HepG2 (cell line): ENCODE data around the gene TERB2. TPM values are rescaled to one million over a fixed set of nuclear protein-coding genes. Genes with fewer than 3 reads are reported as not detected.

ENCODE experiments used
- ATAC-seq: fragments of 200-7000 bp; cut with Tn5 transposase; 3 replicates; pipeline ENCODE4 v1.9.1; 2020; ENCODE audit warnings: mild to moderate bottlenecking, moderate library complexity
- BruUV-seq: library from RNA; stranded (reverse); fragments of 400-500 nt; replicated peaks from 2 replicates; lab custom pipeline; 2021; lab: Mats Ljungman, UMichigan
- CTCF ChIA-PET: fragments of 300-600 bp; formaldehyde crosslinking; extraction: SDS; loops from one replicate; lab custom pipeline; 2021; ENCODE audit warnings: low total read pairs, inconsistent platforms, low intra/inter-chr PET ratio; lab: Yijun Ruan, JAX
- POLR2A ChIA-PET: fragments of 350-600 bp; sonication (Branson Sonifier 250); formaldehyde crosslinking; loops from one replicate; lab custom pipeline; 2020; ENCODE audit warnings: antibody characterized with exemption, inconsistent platforms; lab: Yijun Ruan, JAX
- DNase-seq: peaks from one replicate; pipeline ENCODE4 v3.0.0-alpha.2; 2015; ENCODE audit warnings: low spot score
- FAIRE-seq: peaks from 3 replicates; lab custom pipeline; 2011; peaks lifted over from hg19 to GRCh38; lab: Jason Lieb, UNC
- H2AFZ ChIP-seq: one replicate; pipeline ENCODE4 v1.6.1; 2011; ENCODE audit warnings: low read length, inconsistent platforms
- H3K27ac ChIP-seq: fragments of 300-600 bp; 3 replicates; pipeline ENCODE4 v1.8.0; 2011; ENCODE audit warnings: mixed run types, mild to moderate bottlenecking, mixed read lengths, low read length, inconsistent platforms; ENCODE audit not compliant: insufficient read depth; ENCODE audit errors: extremely low read length
- H3K27me3 ChIP-seq, 2 experiments: fragments of 200-600 bp in 1 of 2; 2 replicates in 1 of 2; 3 replicates in 1 of 2; pipeline versions ENCODE4 v1.6.0 to v1.8.0; 2011; ENCODE audit warnings: low read length in 2 of 2, mild to moderate bottlenecking in 2 of 2, moderate library complexity in 2 of 2, inconsistent platforms in 1 of 2; ENCODE audit not compliant: insufficient read depth in 2 of 2, control insufficient read depth in 1 of 2
- H3K36me3 ChIP-seq, 2 experiments: fragments of 200-600 bp in 1 of 2; replicated peaks in 1 of 2; 2 replicates in 1 of 2; 3 replicates in 1 of 2; pipeline versions ENCODE4 v1.5.1 to v1.8.0; 2011; ENCODE audit warnings: low read length in 2 of 2, inconsistent platforms in 1 of 2; ENCODE audit not compliant: insufficient read depth in 2 of 2, control insufficient read depth in 1 of 2
- H3K4me1 ChIP-seq: 2 replicates; pipeline ENCODE4 v1.5.1; 2012; ENCODE audit warnings: low read length, inconsistent platforms; ENCODE audit not compliant: insufficient read depth
- H3K4me2 ChIP-seq: 2 replicates; pipeline ENCODE4 v1.6.0; 2011; ENCODE audit warnings: low read depth, low read length, inconsistent platforms
- H3K4me3 ChIP-seq, 3 experiments: fragments of 200-600 bp in 1 of 3; sonication (generic), shearing (Covaris generic) in 1 of 3; replicated peaks in 1 of 3; 2 replicates each; pipeline ENCODE4 v1.5.1; 2011 to 2016; ENCODE audit warnings: low read length in 3 of 3, inconsistent platforms in 2 of 3, low read depth in 2 of 3, mild to moderate bottlenecking in 2 of 3, control low read depth in 1 of 3, mixed read lengths in 1 of 3; ENCODE audit not compliant: insufficient read depth in 1 of 3
- H3K79me2 ChIP-seq: one replicate; pipeline ENCODE4 v1.6.1; 2011; ENCODE audit warnings: low read length, inconsistent platforms; ENCODE audit not compliant: insufficient read depth
- H3K9ac ChIP-seq: 2 replicates; pipeline ENCODE4 v1.6.0; 2011; ENCODE audit warnings: mild to moderate bottlenecking, low read depth, low read length, inconsistent platforms; ENCODE audit not compliant: insufficient read depth
- H3K9me3 ChIP-seq: 2 replicates; pipeline ENCODE4 v1.5.1; 2012; ENCODE audit warnings: mild to moderate bottlenecking, low read length
- H4K20me1 ChIP-seq: 2 replicates; pipeline ENCODE4 v1.6.0; 2011; ENCODE audit warnings: inconsistent platforms, mild to moderate bottlenecking, low read length, moderate library complexity; ENCODE audit not compliant: insufficient read depth
- IRX3 ChIP-seq: sonication (generic); formaldehyde crosslinking; IDR thresholded peaks from 2 replicates; pipeline ENCODE4 v1.8.1; 2023; ENCODE audit warnings: mild to moderate bottlenecking, low read depth, missing genetic modification reagents, borderline replicate concordance
- KDM6A ChIP-seq: IDR thresholded peaks from 2 replicates; pipeline ENCODE4 v1.6.1; 2016; ENCODE audit warnings: low read depth
- LRRFIP1 ChIP-seq: sonication (generic); formaldehyde crosslinking; conservative IDR thresholded peaks from 2 replicates; pipeline ENCODE4 v1.4.0; 2020; ENCODE audit warnings: missing genetic modification reagents
- MBNL3 ChIP-seq: fragments of 250-450 bp; sonication (Bioruptor Pico); conservative IDR thresholded peaks from 2 replicates; pipeline ENCODE4 v1.8.0; 2022; ENCODE audit warnings: mild to moderate bottlenecking, inconsistent platforms
- NFATC3 ChIP-seq: sonication (generic); formaldehyde crosslinking; IDR thresholded peaks from 2 replicates; pipeline ENCODE4 v1.5.1; 2020; ENCODE audit warnings: mild to moderate bottlenecking, missing genetic modification reagents
- NRL ChIP-seq: sonication (generic); formaldehyde crosslinking; IDR thresholded peaks from 2 replicates; pipeline ENCODE4 v1.5.0; 2020; ENCODE audit warnings: missing genetic modification reagents, mild to moderate bottlenecking, moderate library complexity, borderline replicate concordance
- ONECUT2 ChIP-seq: sonication (generic); formaldehyde crosslinking; IDR thresholded peaks from 2 replicates; pipeline ENCODE4 v1.4.0; 2020; ENCODE audit warnings: missing genetic modification reagents
- PAF1 ChIP-seq: IDR thresholded peaks from 2 replicates; pipeline ENCODE4 v1.6.1; 2016; ENCODE audit warnings: missing genetic modification reagents, missing compliant biosample characterization
- RFX3 ChIP-seq: IDR thresholded peaks from 2 replicates; pipeline ENCODE4 v1.6.1; 2016; ENCODE audit warnings: missing biosample characterization, missing genetic modification reagents
- SCMH1 ChIP-seq: sonication (generic); formaldehyde crosslinking; IDR thresholded peaks from 2 replicates; pipeline ENCODE4 v1.9.0; 2021; ENCODE audit warnings: missing genetic modification reagents, mild to moderate bottlenecking, borderline replicate concordance
- SIN3A ChIP-seq: IDR thresholded peaks from 2 replicates; pipeline ENCODE4 v1.6.1; 2011; ENCODE audit warnings: low read depth, mild to moderate bottlenecking, control low read depth, low read length, borderline replicate concordance
- SMARCE1 ChIP-seq: fragments of 450-650 bp; IDR thresholded peaks from 2 replicates; pipeline ENCODE4 v1.6.1; 2017; ENCODE audit warnings: borderline replicate concordance
- SP4 ChIP-seq: sonication (generic); formaldehyde crosslinking; IDR thresholded peaks from 2 replicates; pipeline ENCODE4 v1.8.1; 2023; ENCODE audit warnings: mild to moderate bottlenecking, missing genetic modification reagents
- STAT5B ChIP-seq: sonication (generic); formaldehyde crosslinking; IDR thresholded peaks from 2 replicates; pipeline ENCODE4 v1.4.0; 2020; ENCODE audit warnings: missing genetic modification reagents
- ZBTB42 ChIP-seq: sonication (generic); formaldehyde crosslinking; IDR thresholded peaks from 2 replicates; pipeline ENCODE4 v1.5.0; 2020; ENCODE audit warnings: mild to moderate bottlenecking, missing genetic modification reagents
- ZNF10 ChIP-seq: sonication (generic); formaldehyde crosslinking; IDR thresholded peaks from 2 replicates; pipeline ENCODE4 v1.4.0; 2020; ENCODE audit warnings: mild to moderate bottlenecking, low read depth, missing genetic modification reagents, borderline replicate concordance
- ZNF230 ChIP-seq: sonication (generic); formaldehyde crosslinking; IDR thresholded peaks from 2 replicates; pipeline ENCODE4 v1.4.0; 2020; ENCODE audit warnings: mild to moderate bottlenecking, missing genetic modification reagents
- WGBS: methylation state at CpG from one replicate; pipeline ENCODE4 v1.1.6; 2017; ENCODE audit warnings: low lambda C conversion rate; 5-methylcytosine and 5-hydroxymethylcytosine counted together
- in situ Hi-C: cut with HindIII; loops from 2 replicates; pipeline ENCODE4 v1.10.0; 2017; ENCODE audit warnings: low pct_unique_long_range_greater_than_20kb; ENCODE audit not compliant: extremely low pct_ligation_motif_present
- intact Hi-C: fragments of 100-400 bp; cut with micrococcal nuclease; formaldehyde crosslinking; loops from one replicate; pipeline ENCODE4 v1.10.0; 2022; ENCODE audit not compliant: unreplicated experiment
- polyA plus RNA-seq, 8 experiments: library from polyadenylated mRNA; depleted of rRNA in 3 of 8; stranded (reverse) in 7 of 8; unstranded in 1 of 8; fragments of >200 nt; fragmentation: Illumina TruSeq in 4 of 8; extraction: Trizol in 4 of 8; gene quantifications; 2 replicates each; pipeline versions ENCODE4 v1.2.1 to v1.2.3, GENCODE V29; 2011 to 2016; ENCODE audit warnings: low read depth in 4 of 8, missing spikeins in 1 of 8, mixed read lengths in 1 of 8; ENCODE audit not compliant: insufficient read depth in 1 of 8
- total RNA-seq, 5 experiments: library from RNA; depleted of rRNA; stranded (reverse); fragments of >200 nt; fragmentation: Illumina TruSeq; extraction: Trizol; gene quantifications; 2 replicates each; pipeline ENCODE4 v1.2.3, GENCODE V29; 2016; ENCODE audit warnings: low read depth in 1 of 5
- TF ChIP-seq, protein P1 (sequence below): sonication (generic); formaldehyde crosslinking; IDR thresholded peaks from 2 replicates; pipeline ENCODE4 v1.5.0; 2020; ENCODE audit warnings: missing genetic modification reagents
- TF ChIP-seq, protein P2 (sequence below): sonication (generic); formaldehyde crosslinking; IDR thresholded peaks from 2 replicates; pipeline ENCODE4 v1.5.1; 2020; ENCODE audit warnings: mild to moderate bottlenecking, missing genetic modification reagents, borderline replicate concordance

TERB2 gene
- total and polyA plus RNA-seq, 2 of the 13 experiments (the other 11 are each of a cell fraction or from before 2014, with no cell fraction given) = not detected

DNA sequence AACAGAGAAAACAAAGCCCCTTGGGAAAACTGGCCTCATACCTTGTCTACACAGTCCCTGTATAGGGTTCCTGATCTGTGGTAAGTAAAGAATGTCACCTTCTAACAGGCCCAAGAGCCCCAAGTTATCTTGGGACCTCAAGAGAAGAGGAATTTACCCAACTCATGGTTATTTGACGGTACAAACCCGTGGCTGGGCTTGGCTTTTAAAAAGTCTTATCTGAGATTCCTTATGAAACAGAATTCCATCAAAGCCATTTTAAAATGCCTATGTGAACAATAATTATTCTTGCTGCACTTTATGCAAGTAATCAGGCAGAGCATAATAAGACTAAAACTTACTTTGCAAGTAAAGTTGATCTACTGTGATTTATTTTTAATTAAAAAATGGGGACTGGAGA, 52.6 kb downstream of the TERB2 start:
- Histone ChIP-seq H3K27ac (no peak overlapping the region), H3K36me3 (no peaks in the 10 kb centered on the region), H4K20me1 (no peaks in the 10 kb centered on the region), H3K4me2 (no peak overlapping the region), H3K79me2 (no peaks in the 10 kb centered on the region), H3K27me3 (peaks cover 0 to 4% of the 10 kb centered on the region in 2 experiments; a peak in 2 of 5 replicates), H3K4me3 (no peak overlapping the region), H2AFZ (no peak overlapping the region), H3K4me1 (peaks cover 11% of the 10 kb centered on the region), H3K9me3 (peaks cover 7% of the 10 kb centered on the region; the same call in 1 of the 2 replicates), H3K9ac (no peak overlapping the region)
- TF ChIP-seq ZBTB42 (CRISPR knock-in tag) (no peak), SCMH1 (CRISPR knock-in tag) (no peak), SP4 (CRISPR knock-in tag) (no peak), SMARCE1 (no peak), ZNF230 (no peak), ONECUT2 (no peak), PAF1 (CRISPR knock-in tag) (no peak), IRX3 (no peak), KDM6A (CRISPR knock-in tag) (no peak), MBNL3 (no peak), NRL (CRISPR knock-in tag) (no peak), RFX3 (CRISPR knock-in tag) (no peak), ZNF10 (CRISPR knock-in tag) (no peak), LRRFIP1 (no peak), NFATC3 (CRISPR knock-in tag) (no peak), STAT5B (CRISPR knock-in tag) (no peak), SIN3A (no peak)
- TF ChIP-seq, protein P1, sequence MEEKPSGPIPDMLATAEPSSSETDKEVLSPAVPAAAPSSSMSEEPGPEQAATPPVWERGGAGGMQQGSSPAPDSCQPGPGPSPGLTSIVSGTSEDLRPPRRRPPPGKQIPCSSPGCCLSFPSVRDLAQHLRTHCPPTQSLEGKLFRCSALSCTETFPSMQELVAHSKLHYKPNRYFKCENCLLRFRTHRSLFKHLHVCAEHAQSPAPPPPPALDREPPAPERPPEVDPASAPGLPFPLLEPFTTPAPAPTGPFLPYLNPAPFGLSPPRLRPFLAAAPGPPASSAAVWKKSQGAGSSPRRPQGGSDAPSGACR (CRISPR knock-in tag) = no peak
- TF ChIP-seq, protein P2, sequence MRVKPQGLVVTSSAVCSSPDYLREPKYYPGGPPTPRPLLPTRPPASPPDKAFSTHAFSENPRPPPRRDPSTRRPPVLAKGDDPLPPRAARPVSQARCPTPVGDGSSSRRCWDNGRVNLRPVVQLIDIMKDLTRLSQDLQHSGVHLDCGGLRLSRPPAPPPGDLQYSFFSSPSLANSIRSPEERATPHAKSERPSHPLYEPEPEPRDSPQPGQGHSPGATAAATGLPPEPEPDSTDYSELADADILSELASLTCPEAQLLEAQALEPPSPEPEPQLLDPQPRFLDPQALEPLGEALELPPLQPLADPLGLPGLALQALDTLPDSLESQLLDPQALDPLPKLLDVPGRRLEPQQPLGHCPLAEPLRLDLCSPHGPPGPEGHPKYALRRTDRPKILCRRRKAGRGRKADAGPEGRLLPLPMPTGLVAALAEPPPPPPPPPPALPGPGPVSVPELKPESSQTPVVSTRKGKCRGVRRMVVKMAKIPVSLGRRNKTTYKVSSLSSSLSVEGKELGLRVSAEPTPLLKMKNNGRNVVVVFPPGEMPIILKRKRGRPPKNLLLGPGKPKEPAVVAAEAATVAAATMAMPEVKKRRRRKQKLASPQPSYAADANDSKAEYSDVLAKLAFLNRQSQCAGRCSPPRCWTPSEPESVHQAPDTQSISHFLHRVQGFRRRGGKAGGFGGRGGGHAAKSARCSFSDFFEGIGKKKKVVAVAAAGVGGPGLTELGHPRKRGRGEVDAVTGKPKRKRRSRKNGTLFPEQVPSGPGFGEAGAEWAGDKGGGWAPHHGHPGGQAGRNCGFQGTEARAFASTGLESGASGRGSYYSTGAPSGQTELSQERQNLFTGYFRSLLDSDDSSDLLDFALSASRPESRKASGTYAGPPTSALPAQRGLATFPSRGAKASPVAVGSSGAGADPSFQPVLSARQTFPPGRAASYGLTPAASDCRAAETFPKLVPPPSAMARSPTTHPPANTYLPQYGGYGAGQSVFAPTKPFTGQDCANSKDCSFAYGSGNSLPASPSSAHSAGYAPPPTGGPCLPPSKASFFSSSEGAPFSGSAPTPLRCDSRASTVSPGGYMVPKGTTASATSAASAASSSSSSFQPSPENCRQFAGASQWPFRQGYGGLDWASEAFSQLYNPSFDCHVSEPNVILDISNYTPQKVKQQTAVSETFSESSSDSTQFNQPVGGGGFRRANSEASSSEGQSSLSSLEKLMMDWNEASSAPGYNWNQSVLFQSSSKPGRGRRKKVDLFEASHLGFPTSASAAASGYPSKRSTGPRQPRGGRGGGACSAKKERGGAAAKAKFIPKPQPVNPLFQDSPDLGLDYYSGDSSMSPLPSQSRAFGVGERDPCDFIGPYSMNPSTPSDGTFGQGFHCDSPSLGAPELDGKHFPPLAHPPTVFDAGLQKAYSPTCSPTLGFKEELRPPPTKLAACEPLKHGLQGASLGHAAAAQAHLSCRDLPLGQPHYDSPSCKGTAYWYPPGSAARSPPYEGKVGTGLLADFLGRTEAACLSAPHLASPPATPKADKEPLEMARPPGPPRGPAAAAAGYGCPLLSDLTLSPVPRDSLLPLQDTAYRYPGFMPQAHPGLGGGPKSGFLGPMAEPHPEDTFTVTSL = no peak
- whole genome bisulfite sequencing = 24% methylated on average over 2 of the region's 2 CpGs
- no TSS peak for BruUV-seq
- ATAC-seq = no peak
- intact Hi-C loops (no loop called here), in situ Hi-C loops (no loop called here)
- DNase-seq = no peak
- no peak for FAIRE-seq
- POLR2A ChIA-PET = no interaction called here
- CTCF ChIA-PET = no interaction called here
